ENCODE measurements around the gene RASSF3. TPM values are rescaled to one million over a fixed set of nuclear protein-coding genes. Genes with fewer than 3 reads are reported as not detected.
A peak's percentile ranks its signal among the peaks of the same experiment; 100 is the strongest.

Gene RASSF3
- total and polyA plus RNA-seq, 2 experiments from 2014 or later, result 4.8 to 23.6 TPM

DNA sequence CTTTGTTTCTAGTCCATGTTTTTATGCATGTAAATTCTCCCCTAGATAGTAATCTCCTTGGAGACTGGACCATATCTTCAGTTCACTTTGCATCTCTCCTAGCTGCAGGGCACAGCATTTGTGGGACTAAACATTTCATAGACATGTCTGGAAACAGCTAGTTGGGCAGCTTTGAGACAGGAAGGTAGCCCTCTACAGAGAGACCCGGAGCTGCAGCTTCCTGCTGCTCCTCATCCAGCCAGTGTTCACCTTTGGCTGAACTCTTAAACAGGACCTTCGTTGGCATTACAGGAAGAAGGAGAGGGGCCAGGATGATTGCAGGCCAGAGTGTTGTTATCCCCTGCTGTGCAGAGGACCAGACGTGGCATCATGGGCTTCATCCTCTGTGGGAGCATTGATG, 96.0 kb downstream of the RASSF3 start:
- H3K9me3 ChIP-seq (ENCODE audit: low read depth), result no peaks in the 10 kb centered on the region
- no peaks in the 10 kb centered on the region for H3K27me3 ChIP-seq
- peaks cover 3% of the 10 kb centered on the region for H3K4me1 ChIP-seq (ENCODE audit: low read depth)
- no peaks in the 10 kb centered on the region for H3K36me3 ChIP-seq
- H3K27ac ChIP-seq, result peak overlapping the region; percentile 46
- DNase-seq (ENCODE audit: low read depth in 1 of 2, low spot score in 1 of 2), result peak in 1 of 2 donors; percentile 22
- no peak overlapping the region for H3K4me3 ChIP-seq
- TF ChIP-seq, protein P1, sequence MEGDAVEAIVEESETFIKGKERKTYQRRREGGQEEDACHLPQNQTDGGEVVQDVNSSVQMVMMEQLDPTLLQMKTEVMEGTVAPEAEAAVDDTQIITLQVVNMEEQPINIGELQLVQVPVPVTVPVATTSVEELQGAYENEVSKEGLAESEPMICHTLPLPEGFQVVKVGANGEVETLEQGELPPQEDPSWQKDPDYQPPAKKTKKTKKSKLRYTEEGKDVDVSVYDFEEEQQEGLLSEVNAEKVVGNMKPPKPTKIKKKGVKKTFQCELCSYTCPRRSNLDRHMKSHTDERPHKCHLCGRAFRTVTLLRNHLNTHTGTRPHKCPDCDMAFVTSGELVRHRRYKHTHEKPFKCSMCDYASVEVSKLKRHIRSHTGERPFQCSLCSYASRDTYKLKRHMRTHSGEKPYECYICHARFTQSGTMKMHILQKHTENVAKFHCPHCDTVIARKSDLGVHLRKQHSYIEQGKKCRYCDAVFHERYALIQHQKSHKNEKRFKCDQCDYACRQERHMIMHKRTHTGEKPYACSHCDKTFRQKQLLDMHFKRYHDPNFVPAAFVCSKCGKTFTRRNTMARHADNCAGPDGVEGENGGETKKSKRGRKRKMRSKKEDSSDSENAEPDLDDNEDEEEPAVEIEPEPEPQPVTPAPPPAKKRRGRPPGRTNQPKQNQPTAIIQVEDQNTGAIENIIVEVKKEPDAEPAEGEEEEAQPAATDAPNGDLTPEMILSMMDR (IDR thresholded peaks at IDR 0.05; ENCODE audit: low read depth, low read length), result no peak

DNA sequence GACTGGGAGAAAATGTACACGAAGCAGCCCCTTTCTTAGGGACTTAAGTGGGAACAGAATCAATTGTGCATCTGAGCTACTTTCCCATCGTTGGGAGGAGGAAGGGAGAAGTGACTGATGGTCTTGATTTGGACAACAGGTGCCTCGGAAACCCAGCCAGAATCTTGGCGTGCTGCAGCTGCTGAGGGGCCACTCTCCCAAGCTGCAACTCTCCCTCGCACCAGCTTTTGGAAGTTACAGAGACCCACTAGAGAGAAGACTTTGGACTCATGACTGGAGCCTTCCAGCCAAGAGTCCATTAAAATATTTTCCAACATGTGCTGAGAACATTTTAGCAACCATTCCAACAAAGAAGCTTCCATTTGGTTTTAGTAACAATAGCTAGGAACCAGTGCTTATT, 96.6 kb downstream of the RASSF3 start:
- no peak for DNase-seq (ENCODE audit: low read depth in 1 of 2, low spot score in 1 of 2)
- no peak overlapping the region for H3K4me3 ChIP-seq
- H3K27me3 ChIP-seq, result no peaks in the 10 kb centered on the region
- H3K4me1 ChIP-seq (ENCODE audit: low read depth), result peaks cover 3% of the 10 kb centered on the region
- H3K9me3 ChIP-seq (ENCODE audit: low read depth), result no peaks in the 10 kb centered on the region
- H3K36me3 ChIP-seq, result no peaks in the 10 kb centered on the region
- TF ChIP-seq, protein P1 (IDR thresholded peaks at IDR 0.05; ENCODE audit: low read depth, low read length), result no peak
- H3K27ac ChIP-seq, result no peak overlapping the region

DNA sequence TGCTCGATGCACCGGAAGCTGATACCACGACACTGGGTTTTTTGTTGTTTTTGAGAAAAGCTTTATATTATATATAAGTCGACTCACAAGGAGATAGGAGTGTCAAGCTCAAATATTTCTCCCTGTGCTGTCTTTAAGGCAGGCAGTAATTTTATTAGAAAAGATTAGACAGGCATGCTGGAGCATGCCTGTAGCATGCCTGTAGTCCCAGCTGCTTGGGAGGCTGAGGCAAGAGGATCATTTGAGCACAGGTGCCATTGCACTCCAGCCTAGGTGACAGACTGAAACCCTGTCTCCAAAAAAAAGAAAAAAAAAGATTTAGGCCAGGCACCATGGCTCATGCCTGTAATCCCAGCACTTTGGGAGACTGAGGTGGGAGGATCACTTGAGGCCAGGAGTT, 97.1 kb downstream of the RASSF3 start:
- Histone ChIP-seq H3K27me3 (no peaks in the 10 kb centered on the region), H3K36me3 (no peaks in the 10 kb centered on the region), H3K4me3 (no peak overlapping the region), H3K9me3 (ENCODE audit: low read depth) (no peaks in the 10 kb centered on the region), H3K4me1 (ENCODE audit: low read depth) (peaks cover 3% of the 10 kb centered on the region), H3K27ac (no peak overlapping the region)
- TF ChIP-seq, protein P1 (IDR thresholded peaks at IDR 0.05; ENCODE audit: low read depth, low read length), result no peak
- DNase-seq (ENCODE audit: low read depth in 1 of 2, low spot score in 1 of 2), result no peak

DNA sequence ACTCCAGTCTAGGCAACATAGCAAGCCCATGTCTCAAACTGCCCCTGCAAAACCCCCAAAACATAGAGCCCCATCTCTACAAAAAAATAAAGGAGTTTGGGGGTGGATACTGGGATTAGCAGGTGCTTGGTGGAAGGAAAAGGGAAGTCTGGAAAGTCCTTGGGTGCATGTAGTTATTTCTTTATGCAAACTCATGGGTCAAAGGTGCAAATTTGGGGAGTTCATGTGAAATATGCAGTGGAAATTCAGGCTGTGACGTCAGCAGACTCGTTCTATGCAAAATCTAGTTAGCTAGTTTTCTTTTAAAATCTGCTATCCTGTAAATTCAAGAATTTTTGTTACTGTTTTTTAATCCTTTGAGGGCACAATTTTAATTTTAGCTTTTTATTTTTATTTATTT, 97.6 kb downstream of the RASSF3 start:
- TF ChIP-seq, protein P1 (IDR thresholded peaks at IDR 0.05; ENCODE audit: low read depth, low read length), result no peak
- Histone ChIP-seq H3K36me3 (no peaks in the 10 kb centered on the region), H3K27ac (no peak overlapping the region), H3K9me3 (ENCODE audit: low read depth) (no peaks in the 10 kb centered on the region), H3K4me3 (no peak overlapping the region), H3K27me3 (no peaks in the 10 kb centered on the region), H3K4me1 (ENCODE audit: low read depth) (peaks cover 3% of the 10 kb centered on the region)
- no peak for DNase-seq (ENCODE audit: low read depth in 1 of 2, low spot score in 1 of 2)

DNA sequence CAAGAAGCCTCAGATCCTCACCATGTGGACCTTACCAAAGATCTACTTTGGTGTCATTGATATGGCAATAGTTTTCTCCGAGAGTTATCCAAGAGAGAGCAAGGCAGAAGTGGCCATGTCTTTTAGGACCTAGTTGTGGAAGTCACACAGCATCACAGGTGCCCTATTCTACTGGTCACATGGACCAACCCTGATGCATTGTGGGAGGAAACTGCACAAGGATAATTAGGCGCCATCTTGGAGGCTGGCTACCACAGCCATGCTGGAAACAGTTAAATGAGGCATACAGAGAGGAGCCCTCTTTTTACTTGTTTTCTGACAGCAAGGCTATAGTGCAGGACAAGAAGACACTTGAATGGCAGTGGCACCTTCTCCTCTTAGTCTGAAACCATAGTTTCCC, 99.1 kb downstream of the RASSF3 start:
- Histone ChIP-seq H3K27me3 (no peaks in the 10 kb centered on the region), H3K4me1 (ENCODE audit: low read depth) (peaks cover 3% of the 10 kb centered on the region), H3K36me3 (no peaks in the 10 kb centered on the region), H3K4me3 (no peak overlapping the region), H3K9me3 (ENCODE audit: low read depth) (no peaks in the 10 kb centered on the region), H3K27ac (no peak overlapping the region)
- DNase-seq (ENCODE audit: low read depth in 1 of 2, low spot score in 1 of 2), result no peak
- TF ChIP-seq, protein P1 (IDR thresholded peaks at IDR 0.05; ENCODE audit: low read depth, low read length), result no peak

DNA sequence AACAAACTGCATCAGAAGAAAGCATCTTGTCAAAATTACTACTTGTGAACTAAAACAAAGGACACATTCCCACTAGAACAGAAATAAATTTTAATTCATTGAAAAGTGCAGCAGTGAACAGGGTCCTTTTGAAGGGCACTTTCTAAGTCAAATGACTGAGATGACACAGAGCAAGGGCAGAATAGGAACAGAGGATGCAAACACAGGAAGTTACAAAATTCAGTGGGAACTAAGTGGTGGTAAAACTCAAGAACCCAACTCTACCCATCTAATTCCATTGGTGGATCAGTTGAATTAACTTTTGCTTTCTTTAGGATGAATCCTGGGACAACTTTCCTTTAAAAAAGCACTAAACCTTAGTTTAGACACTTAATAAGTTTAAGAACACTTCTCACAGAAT, 103.1 kb downstream of the RASSF3 start:
- Histone ChIP-seq H3K36me3 (peaks cover 14% of the 10 kb centered on the region), H3K4me1 (ENCODE audit: low read depth) (no peaks in the 10 kb centered on the region), H3K27me3 (no peaks in the 10 kb centered on the region), H3K27ac (no peak overlapping the region), H3K9me3 (ENCODE audit: low read depth) (no peaks in the 10 kb centered on the region), H3K4me3 (no peak overlapping the region)
- TF ChIP-seq, protein P1 (IDR thresholded peaks at IDR 0.05; ENCODE audit: low read depth, low read length), result no peak
- DNase-seq (ENCODE audit: low read depth in 1 of 2, low spot score in 1 of 2), result no peak
